ENCODE results near the gene CYFIP2.

GRCh38 chr5:157443041-157443549 lies 177.2 kb downstream of the CYFIP2 start:
- no peak for TF ChIP-seq PBX3 (CRISPR knock-in tag; IDR thresholded peaks at IDR 0.05)
- TF ChIP-seq ZNF140 (tag by site-specific recombination; IDR thresholded peaks at IDR 0.05), result no peak
- no peak for TF ChIP-seq ZNF223 (tag by site-specific recombination; IDR thresholded peaks at IDR 0.05)
- TF ChIP-seq CTCF (tag by site-specific recombination; IDR thresholded peaks at IDR 0.05), result no peak
- TF ChIP-seq ZNF555 (tag by site-specific recombination; conservative IDR thresholded peaks at IDR 0.05), result no peak
- TF ChIP-seq ZNF596 (tag by site-specific recombination; IDR thresholded peaks at IDR 0.05), result no peak
- TF ChIP-seq ZNF221 (tag by site-specific recombination; IDR thresholded peaks at IDR 0.05; ENCODE audit: borderline replicate concordance), result no peak
- no peak for TF ChIP-seq ZNF24 (tag by site-specific recombination; IDR thresholded peaks at IDR 0.05)
- TF ChIP-seq SCRT2 (tag by site-specific recombination; IDR thresholded peaks at IDR 0.05), result no peak
- no peak for TF ChIP-seq ZFP37 (tag by site-specific recombination; IDR thresholded peaks at IDR 0.05)
- no peak for TF ChIP-seq REST (tag by site-specific recombination; IDR thresholded peaks at IDR 0.05)
- TF ChIP-seq, protein P1, sequence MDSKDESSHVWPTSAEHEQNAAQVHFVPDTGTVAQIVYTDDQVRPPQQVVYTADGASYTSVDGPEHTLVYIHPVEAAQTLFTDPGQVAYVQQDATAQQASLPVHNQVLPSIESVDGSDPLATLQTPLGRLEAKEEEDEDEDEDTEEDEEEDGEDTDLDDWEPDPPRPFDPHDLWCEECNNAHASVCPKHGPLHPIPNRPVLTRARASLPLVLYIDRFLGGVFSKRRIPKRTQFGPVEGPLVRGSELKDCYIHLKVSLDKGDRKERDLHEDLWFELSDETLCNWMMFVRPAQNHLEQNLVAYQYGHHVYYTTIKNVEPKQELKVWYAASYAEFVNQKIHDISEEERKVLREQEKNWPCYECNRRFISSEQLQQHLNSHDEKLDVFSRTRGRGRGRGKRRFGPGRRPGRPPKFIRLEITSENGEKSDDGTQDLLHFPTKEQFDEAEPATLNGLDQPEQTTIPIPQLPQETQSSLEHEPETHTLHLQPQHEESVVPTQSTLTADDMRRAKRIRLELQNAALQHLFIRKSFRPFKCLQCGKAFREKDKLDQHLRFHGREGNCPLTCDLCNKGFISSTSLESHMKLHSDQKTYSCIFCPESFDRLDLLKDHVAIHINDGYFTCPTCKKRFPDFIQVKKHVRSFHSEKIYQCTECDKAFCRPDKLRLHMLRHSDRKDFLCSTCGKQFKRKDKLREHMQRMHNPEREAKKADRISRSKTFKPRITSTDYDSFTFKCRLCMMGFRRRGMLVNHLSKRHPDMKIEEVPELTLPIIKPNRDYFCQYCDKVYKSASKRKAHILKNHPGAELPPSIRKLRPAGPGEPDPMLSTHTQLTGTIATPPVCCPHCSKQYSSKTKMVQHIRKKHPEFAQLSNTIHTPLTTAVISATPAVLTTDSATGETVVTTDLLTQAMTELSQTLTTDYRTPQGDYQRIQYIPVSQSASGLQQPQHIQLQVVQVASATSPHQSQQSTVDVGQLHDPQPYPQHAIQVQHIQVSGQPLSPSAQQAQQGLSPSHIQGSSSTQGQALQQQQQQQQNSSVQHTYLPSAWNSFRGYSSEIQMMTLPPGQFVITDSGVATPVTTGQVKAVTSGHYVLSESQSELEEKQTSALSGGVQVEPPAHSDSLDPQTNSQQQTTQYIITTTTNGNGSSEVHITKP (tag by site-specific recombination; IDR thresholded peaks at IDR 0.05), result no peak
